Lower leg skin (tissue), 3 donors: ENCODE data around the gene NAMPT.

Experiments
- CTCF ChIP-seq, 3 donors: fragments of 450-650 bp; IDR thresholded peaks; one replicate each; pipeline ENCODE4 v1.5.1; 2016; ENCODE audit warnings: antibody characterized with exemption in 3 of 3, mild to moderate bottlenecking in 3 of 3, moderate library complexity in 2 of 3
- POLR2A ChIP-seq, 2 donors: fragments of 450-650 bp; IDR thresholded peaks; one replicate each; pipeline ENCODE4 v1.6.1; 2016 to 2017; ENCODE audit warnings: antibody characterized with exemption in 2 of 2, mild to moderate bottlenecking in 1 of 2, moderate library complexity in 1 of 2

GRCh38 chr7:106305732-106306131 is 20.9 kb upstream of the NAMPT start:
- TF ChIP-seq POLR2A (IDR thresholded peaks at IDR 0.05) (no peak), CTCF (IDR thresholded peaks at IDR 0.05) (no peak)
